ENCODE results near the gene SPOPL. TPM values are rescaled to one million over a fixed set of nuclear protein-coding genes. Genes with fewer than 3 reads are reported as not detected.
A peak's percentile ranks its signal among the peaks of the same experiment; 100 is the strongest.

The SPOPL gene
- total RNA-seq, 1 experiment from 2014 or later = 20.3 TPM

DNA sequence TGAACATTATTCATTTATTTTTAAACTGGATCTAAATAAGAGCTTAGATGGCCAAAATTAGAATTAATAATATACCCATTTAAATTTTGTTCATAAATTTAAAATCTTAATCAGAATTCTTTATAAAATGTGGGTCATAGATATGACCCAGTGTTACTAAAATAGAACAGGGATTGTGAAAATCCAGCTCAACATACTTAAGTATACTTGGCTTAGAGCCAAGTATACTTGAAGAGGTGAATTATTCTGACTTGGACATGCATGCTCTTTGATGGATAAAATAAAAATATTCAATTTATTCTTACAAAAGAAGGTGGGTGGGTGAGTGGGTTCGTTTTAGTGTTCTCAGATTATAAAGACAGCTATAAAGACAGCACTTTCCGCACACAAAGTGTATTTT, 70.7 kb downstream of the SPOPL start:
- no peaks in the 10 kb centered on the region for H3K4me1 ChIP-seq (ENCODE audit: insufficient read depth, low read length, poor library complexity, severe bottlenecking)
- no peak overlapping the region for H3K4me3 ChIP-seq (ENCODE audit: low read depth, low read length, poor library complexity, severe bottlenecking)
- intact Hi-C loops (cut with micrococcal nuclease; ENCODE audit: unreplicated experiment) = no loop called here
- CTCF ChIA-PET = no interaction called here
- POLR2A ChIA-PET (ENCODE audit: low non-redundant PET) = no interaction called here
- no peaks in the 10 kb centered on the region for H3K27me3 ChIP-seq (replicated peaks; ENCODE audit: insufficient read depth, low read depth, low read length, poor library complexity)
- no TSS peak for BruUV-seq (replicated peaks)
- TF ChIP-seq, protein P1, sequence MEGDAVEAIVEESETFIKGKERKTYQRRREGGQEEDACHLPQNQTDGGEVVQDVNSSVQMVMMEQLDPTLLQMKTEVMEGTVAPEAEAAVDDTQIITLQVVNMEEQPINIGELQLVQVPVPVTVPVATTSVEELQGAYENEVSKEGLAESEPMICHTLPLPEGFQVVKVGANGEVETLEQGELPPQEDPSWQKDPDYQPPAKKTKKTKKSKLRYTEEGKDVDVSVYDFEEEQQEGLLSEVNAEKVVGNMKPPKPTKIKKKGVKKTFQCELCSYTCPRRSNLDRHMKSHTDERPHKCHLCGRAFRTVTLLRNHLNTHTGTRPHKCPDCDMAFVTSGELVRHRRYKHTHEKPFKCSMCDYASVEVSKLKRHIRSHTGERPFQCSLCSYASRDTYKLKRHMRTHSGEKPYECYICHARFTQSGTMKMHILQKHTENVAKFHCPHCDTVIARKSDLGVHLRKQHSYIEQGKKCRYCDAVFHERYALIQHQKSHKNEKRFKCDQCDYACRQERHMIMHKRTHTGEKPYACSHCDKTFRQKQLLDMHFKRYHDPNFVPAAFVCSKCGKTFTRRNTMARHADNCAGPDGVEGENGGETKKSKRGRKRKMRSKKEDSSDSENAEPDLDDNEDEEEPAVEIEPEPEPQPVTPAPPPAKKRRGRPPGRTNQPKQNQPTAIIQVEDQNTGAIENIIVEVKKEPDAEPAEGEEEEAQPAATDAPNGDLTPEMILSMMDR (conservative IDR thresholded peaks at IDR 0.05; ENCODE audit: low read depth, low read length) = no peak
- TF ChIP-seq EZH2 (IDR thresholded peaks at IDR 0.05; ENCODE audit: borderline replicate concordance, low read depth, low read length, poor library complexity, severe bottlenecking) = no peak
- no peak overlapping the region for H3K27ac ChIP-seq (ENCODE audit: low read depth, low read length, poor library complexity, severe bottlenecking)
- H3K9me3 ChIP-seq (ENCODE audit: low read depth, low read length, poor library complexity, severe bottlenecking) = no peaks in the 10 kb centered on the region
- DNase-seq (ENCODE audit: low spot score) = peak; percentile 6
- H3K36me3 ChIP-seq (ENCODE audit: insufficient read depth, low read length, poor library complexity, severe bottlenecking) = peaks cover 8% of the 10 kb centered on the region

DNA sequence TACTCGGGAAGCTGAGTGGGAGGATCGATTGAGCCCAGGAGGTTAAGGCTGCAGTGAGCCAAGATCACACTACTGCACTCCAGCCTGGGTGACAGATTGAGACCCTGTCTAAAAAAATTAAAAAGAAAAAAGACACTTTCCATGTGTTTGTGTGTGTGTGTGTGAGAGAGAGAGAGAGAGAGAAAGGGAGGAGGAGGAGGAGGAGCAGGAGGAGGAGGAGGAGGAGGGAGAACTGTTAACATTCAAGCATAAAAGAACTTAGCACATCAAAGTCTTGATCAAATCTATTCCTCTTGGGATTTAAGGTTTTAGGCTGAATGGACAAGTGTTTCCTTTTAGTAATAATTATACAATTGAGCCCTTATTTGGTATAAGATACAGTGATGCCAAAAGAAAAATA, 75.5 kb downstream of the SPOPL start:
- no peak for TF ChIP-seq EZH2 (IDR thresholded peaks at IDR 0.05; ENCODE audit: borderline replicate concordance, low read depth, low read length, poor library complexity, severe bottlenecking)
- TF ChIP-seq, protein P1 (conservative IDR thresholded peaks at IDR 0.05; ENCODE audit: low read depth, low read length) = no peak
- intact Hi-C loops (cut with micrococcal nuclease; ENCODE audit: unreplicated experiment) = no loop called here
- DNase-seq (ENCODE audit: low spot score) = no peak
- no peaks in the 10 kb centered on the region for H3K36me3 ChIP-seq (ENCODE audit: insufficient read depth, low read length, poor library complexity, severe bottlenecking)
- H3K9me3 ChIP-seq (ENCODE audit: low read depth, low read length, poor library complexity, severe bottlenecking) = peaks cover 4% of the 10 kb centered on the region
- H3K27ac ChIP-seq (ENCODE audit: low read depth, low read length, poor library complexity, severe bottlenecking) = no peak overlapping the region
- no peaks in the 10 kb centered on the region for H3K4me1 ChIP-seq (ENCODE audit: insufficient read depth, low read length, poor library complexity, severe bottlenecking)
- no peaks in the 10 kb centered on the region for H3K27me3 ChIP-seq (replicated peaks; ENCODE audit: insufficient read depth, low read depth, low read length, poor library complexity)
- no TSS peak for BruUV-seq (replicated peaks)
- POLR2A ChIA-PET (ENCODE audit: low non-redundant PET) = no interaction called here
- H3K4me3 ChIP-seq (ENCODE audit: low read depth, low read length, poor library complexity, severe bottlenecking) = no peak overlapping the region
- CTCF ChIA-PET = no interaction called here

DNA sequence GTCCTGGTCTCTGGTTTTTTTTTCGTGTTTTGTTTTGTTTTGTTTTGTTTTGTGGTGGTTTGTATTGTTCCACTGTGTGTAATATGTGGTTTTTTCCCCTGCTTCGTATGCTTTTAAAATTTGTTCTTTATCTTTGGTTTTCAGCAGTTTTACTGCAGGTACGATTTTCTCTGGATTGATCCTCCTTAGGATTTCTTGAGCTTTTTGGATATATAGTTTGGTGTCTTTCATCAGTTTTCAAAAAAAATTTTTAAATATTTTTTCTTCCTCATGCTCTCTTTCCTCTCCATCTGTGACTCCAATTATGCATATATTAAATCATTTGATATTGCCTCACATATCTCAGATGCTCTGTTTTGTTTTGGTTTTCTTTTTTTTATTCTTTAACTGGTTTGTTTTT, 78.0 kb downstream of the SPOPL start:
- peaks cover 4% of the 10 kb centered on the region for H3K9me3 ChIP-seq (ENCODE audit: low read depth, low read length, poor library complexity, severe bottlenecking)
- BruUV-seq (replicated peaks) = no TSS peak
- DNase-seq (ENCODE audit: low spot score) = no peak
- no peak overlapping the region for H3K4me3 ChIP-seq (ENCODE audit: low read depth, low read length, poor library complexity, severe bottlenecking)
- TF ChIP-seq EZH2 (IDR thresholded peaks at IDR 0.05; ENCODE audit: borderline replicate concordance, low read depth, low read length, poor library complexity, severe bottlenecking) = no peak
- TF ChIP-seq, protein P1 (conservative IDR thresholded peaks at IDR 0.05; ENCODE audit: low read depth, low read length) = no peak
- H3K27ac ChIP-seq (ENCODE audit: low read depth, low read length, poor library complexity, severe bottlenecking) = no peak overlapping the region
- ChIA-PET POLR2A (ENCODE audit: low non-redundant PET) (no interaction called here), CTCF (no interaction called here)
- H3K36me3 ChIP-seq (ENCODE audit: insufficient read depth, low read length, poor library complexity, severe bottlenecking) = no peaks in the 10 kb centered on the region
- no peaks in the 10 kb centered on the region for H3K27me3 ChIP-seq (replicated peaks; ENCODE audit: insufficient read depth, low read depth, low read length, poor library complexity)
- intact Hi-C loops (cut with micrococcal nuclease; ENCODE audit: unreplicated experiment) = no loop called here
- no peaks in the 10 kb centered on the region for H3K4me1 ChIP-seq (ENCODE audit: insufficient read depth, low read length, poor library complexity, severe bottlenecking)
